Keratinocyte (primary cell): ENCODE measurements around the gene ACACA. TPM values are rescaled to one million over a fixed set of nuclear protein-coding genes. Genes with fewer than 3 reads are reported as not detected.

Experiments
- DNase-seq: peaks from one replicate; pipeline ENCODE4 v3.0.0-alpha.2; 2011; ENCODE audit warnings: low read depth, missing footprints, low spot score
- FAIRE-seq: peaks from 2 replicates; lab custom pipeline; 2011; peaks lifted over from hg19 to GRCh38; lab: Jason Lieb, UNC
- H2AFZ ChIP-seq: 2 replicates; pipeline ENCODE4 v1.6.0; 2012; ENCODE audit warnings: low read length, control low read depth, inconsistent platforms; ENCODE audit not compliant: control insufficient read depth
- H3K27ac ChIP-seq: 2 replicates; pipeline ENCODE4 v1.5.1; 2011; ENCODE audit warnings: low read length; ENCODE audit not compliant: control insufficient read depth, insufficient read depth
- H3K27me3 ChIP-seq: 3 replicates; pipeline ENCODE4 v1.6.0; 2011; ENCODE audit warnings: low read length; ENCODE audit not compliant: control insufficient read depth, insufficient read depth; ENCODE audit errors: extremely low read depth
- H3K36me3 ChIP-seq, 2 experiments: 2 replicates in 1 of 2; 3 replicates in 1 of 2; pipeline ENCODE4 v1.5.1; 2011; ENCODE audit warnings: low read length in 2 of 2, mild to moderate bottlenecking in 1 of 2; ENCODE audit not compliant: control insufficient read depth in 2 of 2, insufficient read depth in 2 of 2; ENCODE audit errors: extremely low read depth in 1 of 2
- H3K4me1 ChIP-seq: 3 replicates; pipeline ENCODE4 v1.5.1; 2011; ENCODE audit warnings: low read length; ENCODE audit not compliant: control insufficient read depth, insufficient read depth; ENCODE audit errors: extremely low read depth
- H3K4me2 ChIP-seq: 3 replicates; pipeline ENCODE4 v1.6.0; 2011; ENCODE audit warnings: low read depth, low read length; ENCODE audit not compliant: control insufficient read depth, insufficient read depth; ENCODE audit errors: extremely low read depth
- H3K4me3 ChIP-seq, 3 experiments: fragments of 200-600 bp in 1 of 3; sonication (generic) in 1 of 3; 2 replicates in 2 of 3; 3 replicates in 1 of 3; pipeline ENCODE4 v1.5.1; 2011 to 2016; ENCODE audit warnings: low read length in 3 of 3, mild to moderate bottlenecking in 3 of 3, control low read depth in 2 of 3, inconsistent platforms in 1 of 3, low read depth in 1 of 3, mixed read lengths in 1 of 3, mixed run types in 1 of 3, moderate library complexity in 1 of 3; ENCODE audit not compliant: control insufficient read depth in 2 of 3, insufficient read depth in 2 of 3; ENCODE audit errors: extremely low read depth in 1 of 3
- H3K79me2 ChIP-seq: 2 replicates; pipeline ENCODE4 v1.6.0; 2012; ENCODE audit warnings: low read length; ENCODE audit not compliant: control insufficient read depth, insufficient read depth
- H3K9ac ChIP-seq: 3 replicates; pipeline ENCODE4 v1.6.0; 2011; ENCODE audit warnings: low read length; ENCODE audit not compliant: control insufficient read depth, insufficient read depth; ENCODE audit errors: extremely low read depth
- H3K9me1 ChIP-seq: 3 replicates; pipeline ENCODE4 v1.6.0; 2011; ENCODE audit warnings: low read length; ENCODE audit not compliant: control insufficient read depth, insufficient read depth; ENCODE audit errors: extremely low read depth
- H3K9me3 ChIP-seq: 2 replicates; pipeline ENCODE4 v1.5.1; 2012; ENCODE audit warnings: low read depth, low read length; ENCODE audit not compliant: control insufficient read depth
- H4K20me1 ChIP-seq: 3 replicates; pipeline ENCODE4 v1.6.0; 2011; ENCODE audit warnings: low read length; ENCODE audit not compliant: control insufficient read depth, insufficient read depth; ENCODE audit errors: extremely low read depth
- CTCF ChIP-seq, 3 experiments: IDR thresholded peaks in 1 of 3; conservative IDR thresholded peaks in 1 of 3; optimal IDR thresholded peaks in 1 of 3; 2 replicates in 2 of 3; 3 replicates in 1 of 3; pipeline versions ENCODE3 to v1.5.1; 2011; ENCODE audit warnings: low read length in 3 of 3, mild to moderate bottlenecking in 3 of 3, moderate library complexity in 2 of 3, control low read depth in 1 of 3, inconsistent platforms in 1 of 3; ENCODE audit not compliant: insufficient read depth in 2 of 3; ENCODE audit errors: extremely low read depth in 1 of 3
- EZH2 ChIP-seq: IDR thresholded peaks from one replicate; pipeline ENCODE4 v1.6.1; 2012; ENCODE audit warnings: inconsistent platforms, mild to moderate bottlenecking, low read length, moderate library complexity
- dilution Hi-C: fragments of 300-500 bp; cut with MboI; formaldehyde crosslinking; loops from one replicate; pipeline ENCODE4 v1.7.0; 2020; ENCODE audit warnings: low sequenced_read_pairs; ENCODE audit not compliant: extremely low pct_ligation_motif_present
- polyA plus RNA-seq, 5 experiments: library from polyadenylated mRNA; depleted of rRNA in 3 of 5; stranded (reverse) in 3 of 5; stranded (forward) in 1 of 5; unstranded in 1 of 5; fragments of >200 nt; gene quantifications; 1 replicate in 1 of 5; 2 replicates in 3 of 5; 3 replicates in 1 of 5; pipeline versions ENCODE4 v1.2.1 to v1.2.3, GENCODE V29; 2011 to 2012; ENCODE audit warnings: missing spikeins in 2 of 5, low read depth in 1 of 5, low replicate concordance in 1 of 5

The ACACA gene
- polyA plus RNA-seq, 1 donor (not counting 4 experiments of a cell fraction or from before 2014, with no cell fraction given): 85.8 TPM

- no peak for FAIRE-seq
- Histone ChIP-seq H3K9me1 (no peaks in the 10 kb centered on the region), H3K27ac (no peak overlapping the region), H3K9ac (no peak overlapping the region), H3K4me3 (no peak overlapping the region), H3K27me3 (no peaks in the 10 kb centered on the region), H4K20me1 (no peaks in the 10 kb centered on the region), H3K4me2 (no peak overlapping the region), H3K4me1 (no peaks in the 10 kb centered on the region), H3K36me3 (peaks cover 7 to 10% of the 10 kb centered on the region in 2 experiments), H3K9me3 (no peaks in the 10 kb centered on the region), H3K79me2 (no peaks in the 10 kb centered on the region), H2AFZ (no peak overlapping the region)
- dilution Hi-C loops: no loop called here
- TF ChIP-seq CTCF (optimal IDR thresholded peaks at IDR 0.05 in 1 of 3, IDR thresholded peaks at IDR 0.05 in 1 of 3, conservative IDR thresholded peaks at IDR 0.05 in 1 of 3; ENCODE audit: extremely low read depth in 1 of 3, insufficient read depth in 2 of 3, low read length in 3 of 3) (no peak), EZH2 (no peak)
- DNase-seq: no peak
These were observed 235.7 kb downstream of the ACACA start for GRCh38 chr17:37170881-37171425.

DNA sequence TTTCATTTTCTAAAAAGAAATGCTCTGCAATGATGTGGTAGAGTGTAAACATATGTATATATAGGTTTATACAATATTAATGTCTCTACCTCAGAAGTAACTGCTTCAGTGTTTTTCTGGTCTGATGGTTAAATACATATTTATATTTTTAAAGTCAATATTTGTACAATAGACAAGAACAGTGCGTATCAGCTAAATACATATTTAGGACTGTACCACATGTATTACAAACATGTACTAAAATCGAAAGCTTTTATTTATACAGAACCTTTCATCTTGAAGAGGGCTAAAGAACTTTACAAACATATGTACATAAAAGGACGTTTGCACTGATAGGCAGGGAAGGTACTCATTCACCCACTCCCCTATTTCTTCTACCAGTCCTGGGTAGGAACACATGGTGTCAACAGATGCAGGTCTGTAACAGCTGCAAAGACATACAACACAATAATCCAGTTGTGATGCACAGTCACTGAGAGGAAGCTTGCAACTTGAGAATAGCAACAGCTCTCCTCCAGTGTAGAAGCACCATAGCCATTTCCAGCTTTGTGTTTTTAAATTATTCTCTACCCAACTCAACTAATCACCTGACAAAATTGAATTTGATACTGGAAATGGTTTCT, 237.8 kb downstream of the ACACA start:
- FAIRE-seq: no peak
- dilution Hi-C loops: no loop called here
- H3K36me3 ChIP-seq: peaks cover 3 to 6% of the 10 kb centered on the region in 2 experiments
- no peak overlapping the region for H3K4me3 ChIP-seq
- H4K20me1 ChIP-seq: no peaks in the 10 kb centered on the region
- H2AFZ ChIP-seq: no peak overlapping the region
- no peaks in the 10 kb centered on the region for H3K9me3 ChIP-seq
- TF ChIP-seq EZH2 (no peak), CTCF (optimal IDR thresholded peaks at IDR 0.05 in 1 of 3, IDR thresholded peaks at IDR 0.05 in 1 of 3, conservative IDR thresholded peaks at IDR 0.05 in 1 of 3; ENCODE audit: extremely low read depth in 1 of 3, insufficient read depth in 2 of 3, low read length in 3 of 3) (no peak)
- H3K9ac ChIP-seq: no peak overlapping the region
- no peak overlapping the region for H3K4me2 ChIP-seq
- H3K27me3 ChIP-seq: no peaks in the 10 kb centered on the region
- no peak overlapping the region for H3K27ac ChIP-seq
- DNase-seq: no peak
- H3K79me2 ChIP-seq: no peaks in the 10 kb centered on the region
- no peaks in the 10 kb centered on the region for H3K4me1 ChIP-seq
- H3K9me1 ChIP-seq: no peaks in the 10 kb centered on the region
